GM18505 (cell line): ENCODE measurements around the gene GABRA6.

Experiments used
- ATAC-seq: cut with Tn5 transposase; IDR thresholded peaks from one replicate; pipeline ENCODE4 v1.9.1; 2021; ENCODE audit not compliant: unreplicated experiment
- POLR2A ChIP-seq: IDR thresholded peaks from 4 replicates; pipeline ENCODE4 v1.6.1; 2011; ENCODE audit warnings: borderline replicate concordance; ENCODE audit not compliant: insufficient read depth, insufficient read length; ENCODE audit errors: extremely low read depth

The GABRA6 gene

DNA sequence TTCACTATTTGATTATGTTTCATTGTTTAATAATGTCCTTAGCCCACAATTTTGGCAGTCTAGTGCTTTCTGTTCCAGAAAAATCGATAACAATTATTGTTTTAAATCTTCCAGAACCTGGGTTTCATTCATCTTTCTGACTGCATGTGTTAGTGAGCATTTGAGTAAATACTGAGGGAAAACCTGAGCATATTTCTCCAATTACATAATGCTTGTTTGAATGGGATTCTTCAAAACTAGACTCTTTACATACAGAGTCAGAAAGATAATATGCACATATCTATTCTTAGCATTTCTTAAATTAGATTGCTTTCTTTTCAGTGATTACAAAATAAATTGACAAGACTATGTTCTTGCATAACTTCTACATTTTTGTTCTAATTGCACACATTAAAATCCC, 21.9 kb downstream of the GABRA6 start:
- no peak for TF ChIP-seq POLR2A
- no peak for ATAC-seq

DNA sequence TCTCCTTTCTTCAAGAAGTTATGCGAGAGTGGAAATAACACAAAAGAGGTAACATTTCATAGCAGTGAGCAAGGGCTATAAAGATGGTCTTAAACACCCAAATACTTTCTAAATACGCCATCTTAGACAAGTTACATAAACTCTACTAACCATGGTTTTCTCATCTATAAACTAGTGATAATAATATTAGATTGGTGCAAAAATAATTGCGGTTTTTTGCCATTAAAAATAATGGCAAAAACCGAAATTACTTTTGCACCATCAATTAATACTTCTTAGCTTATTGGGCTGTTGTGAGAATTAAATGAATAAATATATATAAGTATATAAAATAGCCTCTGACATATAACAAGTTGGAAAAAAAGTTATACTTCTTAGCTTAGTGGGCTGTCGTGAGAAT, 23.7 kb downstream of the GABRA6 start:
- no peak for TF ChIP-seq POLR2A
- ATAC-seq = no peak

DNA sequence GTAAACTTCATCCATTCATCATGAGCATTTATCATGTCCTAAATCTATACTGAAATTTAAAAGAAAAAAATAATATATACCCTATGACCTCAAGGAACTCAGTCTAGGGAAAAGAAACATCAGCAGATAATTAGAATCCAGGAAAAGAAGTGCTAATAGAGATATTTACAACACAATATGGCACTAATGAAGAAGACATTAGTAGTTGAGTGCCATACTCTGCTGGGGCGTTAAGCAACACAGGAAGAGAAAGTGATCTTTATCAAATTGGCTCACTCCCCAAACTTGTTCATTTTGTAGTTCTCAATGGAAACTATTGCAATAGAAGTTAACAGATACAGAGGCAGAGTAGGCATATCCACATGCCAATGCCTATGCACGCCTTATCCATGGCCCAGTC, 27.5 kb downstream of the GABRA6 start:
- ATAC-seq = no peak
- TF ChIP-seq POLR2A = no peak

- no peak for ATAC-seq
- no peak for TF ChIP-seq POLR2A
These were observed 33.6 kb downstream of the GABRA6 start for GRCh38 chr5:161719157-161719556.

GRCh38 chr5:161720460-161720859, 34.9 kb downstream of the GABRA6 start:
- ATAC-seq = no peak
- no peak for TF ChIP-seq POLR2A

DNA sequence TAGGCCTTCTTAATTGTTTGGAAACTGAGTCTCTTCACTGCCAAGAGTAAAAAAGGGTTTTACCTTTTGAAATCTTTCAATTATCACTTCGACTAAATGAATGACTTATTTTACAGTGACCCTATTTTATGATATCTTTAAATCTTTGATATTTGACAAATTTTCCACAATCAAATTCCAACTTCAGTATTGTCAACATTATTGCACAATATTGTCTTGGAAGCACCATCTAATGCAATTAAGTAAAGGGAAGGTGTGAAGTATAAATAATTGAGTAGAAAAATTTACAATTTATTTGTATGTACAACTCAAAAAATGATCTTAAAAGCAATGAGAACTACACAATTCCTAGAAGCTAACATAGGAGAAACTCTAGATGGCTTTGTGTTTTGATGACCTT, 49.2 kb downstream of the GABRA6 start:
- TF ChIP-seq POLR2A = no peak
- no peak for ATAC-seq

DNA sequence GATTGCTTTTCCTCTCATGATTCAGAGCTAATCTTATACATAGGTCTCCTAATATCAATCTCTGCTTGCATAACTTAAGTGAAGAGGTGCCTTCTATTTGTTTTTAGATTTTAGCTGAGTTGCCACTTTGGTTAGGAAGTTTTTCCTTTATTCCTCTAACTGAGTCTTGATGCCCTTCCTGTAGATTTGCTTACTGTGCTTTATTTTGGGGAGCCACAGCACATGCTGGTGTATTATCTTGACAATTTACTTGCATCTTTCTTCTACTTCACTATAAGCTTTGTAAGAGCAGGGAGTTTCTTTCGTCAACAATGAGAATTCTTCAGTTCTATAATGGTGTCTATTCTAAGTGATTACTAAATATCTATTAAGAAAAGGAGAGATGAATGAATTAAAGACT, 54.9 kb downstream of the GABRA6 start:
- no peak for ATAC-seq
- TF ChIP-seq POLR2A = no peak

DNA sequence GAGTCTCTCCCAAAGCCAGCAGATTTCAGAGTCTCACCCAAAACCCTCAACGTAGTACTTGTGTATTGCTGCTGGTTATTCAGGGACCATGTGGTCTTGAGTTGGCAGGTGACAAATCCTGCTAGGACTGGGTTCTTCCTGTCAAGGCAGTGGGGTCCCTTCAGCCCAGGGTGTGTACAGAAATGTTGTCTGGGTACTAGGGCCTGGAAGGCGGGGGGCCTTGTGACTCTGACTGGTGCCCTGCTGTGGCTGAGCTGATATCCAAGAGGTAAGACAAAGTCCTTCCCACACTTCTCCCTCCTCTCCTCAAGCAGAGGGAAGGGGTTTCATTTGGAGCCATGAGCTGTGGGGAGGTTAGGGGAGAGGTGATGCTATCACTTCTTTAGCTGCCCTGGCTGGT, 58.8 kb downstream of the GABRA6 start:
- no peak for TF ChIP-seq POLR2A
- no peak for ATAC-seq

- TF ChIP-seq POLR2A = no peak
- no peak for ATAC-seq
These were observed 59.9 kb downstream of the GABRA6 start for GRCh38 chr5:161745392-161745791.

DNA sequence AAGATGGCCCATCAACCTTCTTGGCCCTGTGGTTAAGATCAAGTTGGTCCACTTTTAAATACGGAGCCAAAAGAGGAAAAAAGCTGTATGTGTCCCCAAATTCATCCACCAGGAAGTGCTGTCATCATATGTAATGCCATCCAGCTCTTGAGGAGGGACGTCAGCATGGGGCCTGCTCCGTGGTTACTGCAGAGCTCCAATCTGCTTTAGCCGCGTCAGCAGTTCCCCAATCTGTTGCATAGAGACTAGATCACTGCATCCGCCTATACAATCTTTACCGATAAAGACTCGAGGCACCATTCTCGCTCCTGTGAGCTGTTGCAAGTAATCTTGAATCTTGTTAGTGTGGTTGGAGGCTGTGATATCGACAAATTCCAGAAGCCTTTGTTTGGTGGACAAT, 65.7 kb downstream of the GABRA6 start:
- TF ChIP-seq POLR2A = no peak
- no peak for ATAC-seq
